BE2C (cell line): ENCODE measurements around the gene ZNF362.
"Not testable (repeated sequence)": the region's sequence is repeated elsewhere in the genome, so short reads cannot be mapped to it uniquely, and the experiment has no call there.

Source experiments
- DNase-seq: peaks from one replicate; pipeline ENCODE4 v3.0.0-alpha.2; 2020
- H3K27me3 ChIP-seq: fragments of 250-450 bp; sonication (Bioruptor Pico); 2 replicates; pipeline ENCODE4 v1.5.1; 2020; ENCODE audit warnings: mild to moderate bottlenecking
- H3K36me3 ChIP-seq: fragments of 250-450 bp; sonication (Bioruptor Pico); 2 replicates; pipeline ENCODE4 v1.5.1; 2020; ENCODE audit warnings: mild to moderate bottlenecking
- H3K4me1 ChIP-seq: fragments of 250-450 bp; sonication (Bioruptor Pico); 2 replicates; pipeline ENCODE4 v1.5.1; 2020
- H3K4me3 ChIP-seq: 2 replicates; pipeline ENCODE4 v1.5.1; 2011; ENCODE audit warnings: low read depth, low read length
- H3K9me3 ChIP-seq: fragments of 250-450 bp; sonication (Bioruptor Pico); 2 replicates; pipeline ENCODE4 v1.5.1; 2020
- TF ChIP-seq, protein P1 (sequence below): IDR thresholded peaks from 2 replicates; pipeline ENCODE4 v1.5.1; 2012; ENCODE audit warnings: mild to moderate bottlenecking, low read depth, low read length

Gene ZNF362

GRCh38 chr1:33288976-33289857 is 32.9 kb downstream of the ZNF362 start:
- Histone ChIP-seq H3K4me3 (no peak overlapping the region), H3K36me3 (no peaks in the 10 kb centered on the region), H3K9me3 (no peaks in the 10 kb centered on the region), H3K27me3 (no peaks in the 10 kb centered on the region), H3K4me1 (no peaks in the 10 kb centered on the region)
- no peak for DNase-seq
- TF ChIP-seq, protein P1, sequence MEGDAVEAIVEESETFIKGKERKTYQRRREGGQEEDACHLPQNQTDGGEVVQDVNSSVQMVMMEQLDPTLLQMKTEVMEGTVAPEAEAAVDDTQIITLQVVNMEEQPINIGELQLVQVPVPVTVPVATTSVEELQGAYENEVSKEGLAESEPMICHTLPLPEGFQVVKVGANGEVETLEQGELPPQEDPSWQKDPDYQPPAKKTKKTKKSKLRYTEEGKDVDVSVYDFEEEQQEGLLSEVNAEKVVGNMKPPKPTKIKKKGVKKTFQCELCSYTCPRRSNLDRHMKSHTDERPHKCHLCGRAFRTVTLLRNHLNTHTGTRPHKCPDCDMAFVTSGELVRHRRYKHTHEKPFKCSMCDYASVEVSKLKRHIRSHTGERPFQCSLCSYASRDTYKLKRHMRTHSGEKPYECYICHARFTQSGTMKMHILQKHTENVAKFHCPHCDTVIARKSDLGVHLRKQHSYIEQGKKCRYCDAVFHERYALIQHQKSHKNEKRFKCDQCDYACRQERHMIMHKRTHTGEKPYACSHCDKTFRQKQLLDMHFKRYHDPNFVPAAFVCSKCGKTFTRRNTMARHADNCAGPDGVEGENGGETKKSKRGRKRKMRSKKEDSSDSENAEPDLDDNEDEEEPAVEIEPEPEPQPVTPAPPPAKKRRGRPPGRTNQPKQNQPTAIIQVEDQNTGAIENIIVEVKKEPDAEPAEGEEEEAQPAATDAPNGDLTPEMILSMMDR, result no peak

DNA sequence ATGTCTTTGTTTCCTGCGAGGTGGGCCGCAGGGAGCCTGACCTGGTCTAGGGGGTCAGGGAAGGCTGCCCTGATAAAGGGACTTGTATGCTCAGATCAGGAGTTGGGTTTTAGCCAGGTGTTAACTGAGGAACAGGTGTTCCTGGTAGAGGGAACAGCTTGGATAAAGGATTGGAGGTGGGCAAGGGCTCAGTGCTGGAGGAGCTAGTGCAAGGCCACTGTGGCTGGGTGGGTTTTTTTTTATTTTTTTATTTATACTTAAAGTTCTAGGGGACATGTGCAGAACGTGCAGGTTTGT is 33.5 kb downstream of the ZNF362 start:
- no peaks in the 10 kb centered on the region for H3K9me3 ChIP-seq
- H3K27me3 ChIP-seq, result no peaks in the 10 kb centered on the region
- DNase-seq, result no peak
- no peaks in the 10 kb centered on the region for H3K36me3 ChIP-seq
- TF ChIP-seq, protein P1, result no peak
- no peaks in the 10 kb centered on the region for H3K4me1 ChIP-seq
- H3K4me3 ChIP-seq, result no peak overlapping the region

- H3K9me3 ChIP-seq, H3K4me1 ChIP-seq, H3K27me3 ChIP-seq, H3K4me3 ChIP-seq, H3K36me3 ChIP-seq, DNase-seq: not testable (repeated sequence)
Observed at GRCh38 chr1:33290615-33291014, 34.3 kb downstream of the ZNF362 start.

DNA sequence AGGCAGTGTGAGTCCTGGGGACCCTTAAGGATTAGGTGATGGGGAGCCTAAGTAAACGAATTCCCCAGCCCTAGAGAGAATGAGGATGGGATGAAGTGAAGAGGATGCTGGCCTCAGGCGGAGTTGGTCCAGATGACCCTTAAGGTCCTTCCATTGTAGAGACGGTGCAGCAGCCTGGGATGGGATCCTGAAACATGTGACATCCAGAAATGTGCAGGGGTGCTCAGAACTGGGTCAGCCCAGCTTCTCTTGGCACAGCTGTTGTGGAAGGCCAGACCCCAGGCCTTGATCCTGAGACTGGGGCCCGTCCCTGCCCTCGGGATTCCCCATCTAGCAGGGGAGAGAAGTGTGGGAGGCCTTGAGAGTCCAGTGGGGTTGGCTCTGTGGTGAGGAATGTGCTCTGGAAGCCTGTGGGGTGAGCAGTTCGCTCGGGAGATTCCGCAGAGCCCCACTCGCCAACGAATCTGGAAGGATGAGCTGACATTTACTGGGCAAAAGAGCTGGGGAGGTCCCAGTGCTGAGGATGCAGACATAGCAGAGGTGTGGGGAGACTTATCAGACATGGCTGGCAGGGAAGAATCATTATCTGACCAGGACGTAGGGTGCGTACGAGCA is 36.5 kb downstream of the ZNF362 start:
- H3K4me1 ChIP-seq, result no peaks in the 10 kb centered on the region
- DNase-seq, result no peak
- H3K27me3 ChIP-seq, result no peaks in the 10 kb centered on the region
- TF ChIP-seq, protein P1, result no peak
- no peak overlapping the region for H3K4me3 ChIP-seq
- no peaks in the 10 kb centered on the region for H3K9me3 ChIP-seq
- no peaks in the 10 kb centered on the region for H3K36me3 ChIP-seq

- Histone ChIP-seq H3K4me3 (no peak overlapping the region), H3K4me1 (no peaks in the 10 kb centered on the region), H3K9me3 (no peaks in the 10 kb centered on the region), H3K36me3 (no peaks in the 10 kb centered on the region), H3K27me3 (no peaks in the 10 kb centered on the region)
- TF ChIP-seq, protein P1, result no peak
- no peak for DNase-seq
Observed at GRCh38 chr1:33294071-33295010, 38.0 kb downstream of the ZNF362 start.

DNA sequence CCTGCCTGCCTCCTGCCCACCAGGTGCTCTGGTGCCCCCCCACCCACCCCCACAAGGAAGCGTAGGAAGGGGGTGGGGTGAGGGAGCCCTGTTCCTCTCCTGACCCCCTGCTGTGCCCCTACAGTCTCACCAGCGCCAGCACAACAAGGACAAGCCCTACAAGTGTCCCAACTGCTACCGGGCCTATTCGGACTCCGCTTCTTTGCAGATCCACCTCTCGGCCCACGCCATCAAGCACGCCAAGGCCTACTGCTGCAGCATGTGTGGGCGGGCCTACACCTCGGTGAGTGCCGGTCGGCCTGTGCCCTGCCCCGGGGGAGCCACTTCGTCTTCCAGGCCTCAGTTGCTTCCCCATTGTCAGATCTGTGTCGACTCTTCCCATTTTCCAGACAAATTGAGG is 38.7 kb downstream of the ZNF362 start:
- DNase-seq, result no peak
- TF ChIP-seq, protein P1, result no peak
- no peaks in the 10 kb centered on the region for H3K4me1 ChIP-seq
- no peaks in the 10 kb centered on the region for H3K9me3 ChIP-seq
- no peaks in the 10 kb centered on the region for H3K36me3 ChIP-seq
- H3K4me3 ChIP-seq, result no peak overlapping the region
- no peaks in the 10 kb centered on the region for H3K27me3 ChIP-seq
